ENCODE results near the gene S100PBP. TPM values are rescaled to one million over a fixed set of nuclear protein-coding genes. Genes with fewer than 3 reads are reported as not detected.
A peak's percentile ranks its signal among the peaks of the same experiment; 100 is the strongest.

The S100PBP gene
- total RNA-seq, result 32.9 and 46.6 TPM in 2 replicates

GRCh38 chr1:32817159-32817814 is at the start of gene S100PBP, which contains the start of gene YARS1:
Gene S100PBP (plus strand): TSS chr1:32817653. CDS start chr1:32826100, 8,447 bp downstream.
Gene YARS1 (minus strand): TSS chr1:32817358. CDS start chr1:32817244, 114 bp downstream.
- peak; percentile 98 for DNase-seq (ENCODE audit: low read depth)
- peak; percentile 4 for TF ChIP-seq CTCF (IDR thresholded peaks at IDR 0.05; ENCODE audit: insufficient read depth, low read depth, low read length)

GRCh38 chr1:32768110-32768850 is 49.2 kb upstream of the S100PBP start:
- peak; percentile 30 for DNase-seq (ENCODE audit: low read depth)
- no peak overlapping the region for H3K4me3 ChIP-seq (ENCODE audit: low read depth, low read length)
- no peak for TF ChIP-seq CTCF (IDR thresholded peaks at IDR 0.05; ENCODE audit: insufficient read depth, low read depth, low read length)

More at GRCh38 chr1:32817159-32817814, at the start of gene S100PBP, which contains the start of gene YARS1:
- peak within 1 kb of the TSS; percentile 99 for H3K4me3 ChIP-seq (ENCODE audit: low read depth, low read length)

- DNase-seq (ENCODE audit: low read depth), result peak; percentile 82
- no peak overlapping the region for H3K4me3 ChIP-seq (ENCODE audit: low read depth, low read length)
- no peak for TF ChIP-seq CTCF (IDR thresholded peaks at IDR 0.05; ENCODE audit: insufficient read depth, low read depth, low read length)
Observed at GRCh38 chr1:32769524-32770220, 47.8 kb upstream of the S100PBP start.

GRCh38 chr1:32770221-32770731 is 47.2 kb upstream of the S100PBP start:
- no peak for DNase-seq (ENCODE audit: low read depth)
- TF ChIP-seq CTCF (IDR thresholded peaks at IDR 0.05; ENCODE audit: insufficient read depth, low read depth, low read length), result no peak
- no peak overlapping the region for H3K4me3 ChIP-seq (ENCODE audit: low read depth, low read length)

- no peak for DNase-seq (ENCODE audit: low read depth)
- no peak for TF ChIP-seq CTCF (IDR thresholded peaks at IDR 0.05; ENCODE audit: insufficient read depth, low read depth, low read length)
- H3K4me3 ChIP-seq (ENCODE audit: low read depth, low read length), result no peak overlapping the region
Observed at GRCh38 chr1:32770741-32771548, 46.5 kb upstream of the S100PBP start.
